ENCODE measurements around the gene KCNK16.

KCNK16 gene

DNA sequence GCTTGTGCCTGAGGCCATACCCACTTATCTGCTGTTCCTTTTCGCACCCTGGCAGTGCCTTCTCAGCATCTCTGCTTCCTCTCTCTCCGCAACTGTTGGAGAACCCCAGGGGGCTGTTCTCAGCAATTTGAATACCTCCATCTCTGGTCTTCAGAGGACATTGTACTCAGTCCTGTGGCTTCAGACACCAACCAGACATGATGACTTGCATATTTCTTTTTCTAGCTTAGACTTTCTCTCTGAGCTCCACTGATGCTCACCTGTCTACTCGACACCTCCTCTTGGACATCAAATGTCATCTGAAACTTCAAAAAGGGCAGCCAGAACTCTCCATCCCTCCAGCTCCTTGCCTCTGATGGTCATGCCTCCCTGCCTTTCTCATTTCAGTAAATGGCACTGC is 18.9 kb upstream of the KCNK16 start:
- no peak for DNase-seq

DNA sequence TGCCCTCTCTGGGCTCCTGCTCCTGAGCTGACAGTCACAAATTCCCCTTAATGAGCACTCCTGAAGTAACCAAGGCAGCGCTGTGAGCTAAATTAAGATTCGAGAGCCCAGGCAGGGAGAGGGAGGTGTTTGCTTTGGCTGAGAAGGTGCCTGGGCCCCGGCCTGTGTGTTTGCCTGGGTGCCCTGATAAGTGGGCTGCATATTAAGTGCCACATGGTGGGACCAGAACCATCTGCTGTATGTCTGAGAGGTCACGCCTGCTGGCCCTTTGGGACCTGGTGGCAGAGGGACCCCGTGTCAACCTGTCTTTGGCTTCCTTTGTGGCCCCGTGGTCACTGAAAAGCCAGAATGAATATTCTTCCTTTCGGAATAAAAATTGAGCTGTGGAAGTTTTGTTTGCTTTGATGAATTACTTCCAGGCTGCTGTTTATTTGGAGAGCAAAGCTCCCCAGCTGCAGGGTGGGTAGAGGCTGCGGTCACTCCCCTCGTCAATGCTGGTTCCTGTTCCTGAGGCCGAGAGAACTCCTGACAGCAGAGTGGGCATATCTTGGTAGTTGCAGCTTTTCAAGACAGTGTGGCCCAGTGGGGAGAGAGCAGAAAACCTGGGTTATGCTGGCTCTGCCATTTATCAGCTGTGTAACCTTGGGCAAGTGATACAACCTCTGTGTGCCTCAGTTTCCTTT is 17.5 kb upstream of the KCNK16 start:
- no peak for DNase-seq

- DNase-seq: no peak
Measured at GRCh38 chr6:39339096-39339867, 16.8 kb upstream of the KCNK16 start.

DNA sequence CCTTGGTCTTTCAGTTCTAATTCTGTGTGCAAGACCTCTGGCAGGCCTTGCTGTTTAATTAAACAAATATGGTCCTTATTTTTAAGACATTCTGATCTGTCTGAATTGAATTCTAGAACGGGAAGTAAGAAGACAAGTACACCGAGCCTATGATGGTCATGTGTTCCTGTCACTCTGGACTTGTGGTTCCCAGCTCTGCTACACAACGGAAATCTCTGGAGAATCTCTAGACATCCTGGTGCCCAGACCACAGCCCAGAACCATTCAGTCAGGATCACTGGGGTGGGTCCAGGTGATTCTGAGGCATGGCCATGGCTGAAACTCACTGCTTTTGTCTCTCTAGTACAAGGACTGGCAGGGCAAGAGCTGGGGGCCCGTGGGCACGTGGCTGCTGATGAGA is 15.9 kb upstream of the KCNK16 start:
- no peak for DNase-seq

GRCh38 chr6:39335780-39336545 is 13.5 kb upstream of the KCNK16 start:
- no peak for DNase-seq

- no peak for DNase-seq
Measured at GRCh38 chr6:39333644-39334438, 11.3 kb upstream of the KCNK16 start.

DNA sequence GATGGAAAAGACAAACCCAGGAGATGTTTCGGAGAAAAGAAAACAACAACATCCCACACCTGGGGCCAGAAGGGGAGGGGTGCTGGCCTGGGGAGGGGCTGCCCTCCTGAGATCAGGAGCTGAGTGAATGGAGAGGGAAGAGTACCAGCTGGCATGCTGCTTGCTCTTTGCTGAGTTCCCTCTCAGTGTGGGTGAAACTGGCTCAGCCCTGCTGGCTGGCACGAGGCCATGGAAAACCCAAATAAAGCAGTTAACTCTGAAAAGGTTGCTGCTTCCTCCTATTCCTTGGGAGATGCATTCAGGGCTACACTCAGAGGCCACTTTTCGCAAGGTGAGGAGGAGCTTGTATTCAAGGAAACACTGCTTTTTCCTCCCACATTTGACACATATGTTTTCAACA is 8.0 kb upstream of the KCNK16 start:
- DNase-seq: no peak

DNA sequence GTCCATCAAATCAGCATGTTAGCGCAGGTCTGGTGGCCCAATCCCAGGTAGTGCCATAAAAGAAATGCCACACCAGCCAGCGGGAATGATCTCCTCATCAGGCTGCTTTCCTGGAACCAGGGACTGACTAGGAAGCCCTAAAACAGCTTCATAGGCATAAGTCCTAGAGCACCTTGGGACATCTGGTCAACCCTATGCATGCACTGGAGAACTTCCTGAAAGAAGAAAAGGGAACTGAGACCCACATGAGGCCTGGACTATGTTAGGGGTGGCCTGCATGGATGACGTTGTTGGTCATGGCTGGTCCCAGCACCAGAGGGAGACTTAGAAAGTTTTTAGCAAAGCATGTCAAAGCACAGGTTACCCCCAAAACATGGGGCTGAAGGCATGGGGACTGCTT is 7.6 kb upstream of the KCNK16 start:
- no peak for DNase-seq

GRCh38 chr6:39328066-39328465 is 5.6 kb upstream of the KCNK16 start:
- no peak for DNase-seq

GRCh38 chr6:39327507-39327906 is 5.0 kb upstream of the KCNK16 start:
- no peak for DNase-seq

- DNase-seq: no peak
Measured at GRCh38 chr6:39321761-39322160, 741 bp downstream of the KCNK16 start.

DNA sequence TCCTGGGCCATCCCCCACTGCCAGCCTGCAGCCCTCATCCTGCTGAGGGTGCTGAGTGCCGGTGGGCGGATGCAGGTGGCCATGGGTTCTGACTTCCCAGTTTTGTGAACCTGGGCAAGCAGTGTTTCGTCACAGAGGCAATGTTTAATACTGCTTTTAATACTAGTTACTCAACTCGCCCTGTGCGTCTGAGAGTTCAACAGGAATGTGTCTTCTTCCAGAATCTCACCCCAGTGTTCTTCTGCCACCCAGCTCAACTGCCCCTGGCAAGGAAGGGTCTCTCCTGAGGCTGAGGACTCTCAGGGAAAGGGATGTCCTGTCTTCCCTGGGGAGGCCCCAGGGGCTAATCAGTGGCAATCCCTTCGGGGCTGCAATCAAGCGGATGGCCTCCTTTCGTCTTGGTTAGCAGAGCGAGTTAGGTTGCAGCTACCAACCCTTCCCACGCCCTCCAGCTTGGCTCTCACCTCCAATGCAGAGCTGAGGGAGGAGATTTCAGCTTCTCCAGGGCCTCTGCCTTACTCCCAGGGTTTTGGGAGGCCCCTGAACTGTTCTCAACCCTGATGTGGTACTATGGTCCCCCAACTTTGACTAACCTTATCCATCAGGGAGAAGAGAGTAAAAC is 2.0 kb downstream of the KCNK16 start:
- no peak for DNase-seq

- DNase-seq: no peak
Measured at GRCh38 chr6:39319621-39320362, 2.7 kb downstream of the KCNK16 start.

GRCh38 chr6:39317256-39317655 is 5.2 kb downstream of the KCNK16 start:
- DNase-seq: no peak

- DNase-seq: no peak
Measured at GRCh38 chr6:39314273-39314795, 8.2 kb downstream of the KCNK16 start, which contains the start of gene KCNK17. Gene KCNK17 (minus strand): TSS chr6:39314419. CDS start chr6:39314320, 99 bp downstream.

- no peak for DNase-seq
Measured at GRCh38 chr6:39313526-39314272, 8.8 kb downstream of the KCNK16 start.

DNA sequence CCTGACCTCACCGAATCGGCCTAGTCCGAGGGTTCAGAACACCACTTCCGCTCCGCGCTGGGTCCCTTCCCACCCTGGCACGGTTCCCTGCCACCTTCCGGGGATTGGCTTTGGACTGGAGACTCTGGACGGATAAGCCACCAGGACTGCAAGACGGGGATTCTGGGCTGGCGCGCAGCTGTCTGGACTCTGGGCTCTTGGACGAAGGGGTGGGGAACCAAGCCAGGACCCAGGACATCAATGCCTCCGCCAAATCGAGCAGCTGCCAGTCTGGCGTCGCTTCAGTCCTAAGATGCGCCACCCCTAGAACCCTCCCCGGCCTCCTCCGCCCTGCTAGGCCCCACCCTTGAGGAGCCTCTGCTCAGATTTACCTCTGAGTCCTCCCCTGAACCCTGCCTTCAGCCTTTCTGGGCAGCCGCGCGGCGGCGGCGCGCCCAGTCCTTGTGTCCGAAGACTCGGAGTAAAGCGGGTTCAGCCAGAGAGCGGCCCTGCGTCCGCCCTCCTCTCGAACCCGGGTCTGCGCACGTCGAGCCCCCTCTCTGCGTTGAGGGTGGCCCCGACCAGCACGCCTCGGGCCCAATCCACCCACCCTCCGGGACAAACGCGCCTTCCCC is 9.5 kb downstream of the KCNK16 start:
- no peak for DNase-seq

- no peak for DNase-seq
Measured at GRCh38 chr6:39310542-39310941, 12.0 kb downstream of the KCNK16 start.

- peak; percentile 46 for DNase-seq
Measured at GRCh38 chr6:39309942-39310531, 12.5 kb downstream of the KCNK16 start.

- no peak for DNase-seq
Measured at GRCh38 chr6:39307462-39307861, 15.0 kb downstream of the KCNK16 start.
